HepG2 (cell line): ENCODE data around the gene UBXN1. TPM values are rescaled to one million over a fixed set of nuclear protein-coding genes. Genes with fewer than 3 reads are reported as not detected.
A peak's percentile ranks its signal among the peaks of the same experiment; 100 is the strongest.

Source experiments
- HCFC1 ChIP-seq: fragments of 150-350 bp; IDR thresholded peaks from 2 replicates; pipeline ENCODE4 v1.6.1; 2014; ENCODE audit warnings: low read depth, low read length
- IKZF4 ChIP-seq: sonication (generic); formaldehyde crosslinking; IDR thresholded peaks from 2 replicates; pipeline ENCODE4 v1.5.1; 2020; ENCODE audit warnings: borderline replicate concordance, mild to moderate bottlenecking, low read depth, missing genetic modification reagents; ENCODE audit errors: not compliant biosample characterization
- KLF15 ChIP-seq: sonication (generic); formaldehyde crosslinking; IDR thresholded peaks from 2 replicates; pipeline ENCODE4 v1.8.1; 2023; ENCODE audit warnings: borderline replicate concordance, mild to moderate bottlenecking, inconsistent platforms, missing genetic modification reagents, mixed read lengths
- MAFG ChIP-seq: sonication (generic); formaldehyde crosslinking; IDR thresholded peaks from 2 replicates; pipeline ENCODE4 v1.5.1; 2020; ENCODE audit warnings: mild to moderate bottlenecking, missing genetic modification reagents
- NPAS2 ChIP-seq: sonication (generic); formaldehyde crosslinking; IDR thresholded peaks from 2 replicates; pipeline ENCODE4 v1.8.0; 2022; ENCODE audit warnings: mild to moderate bottlenecking, missing genetic modification reagents, borderline replicate concordance
- NRL ChIP-seq: sonication (generic); formaldehyde crosslinking; IDR thresholded peaks from 2 replicates; pipeline ENCODE4 v1.5.0; 2020; ENCODE audit warnings: missing genetic modification reagents, mild to moderate bottlenecking, moderate library complexity, borderline replicate concordance
- RARG ChIP-seq: sonication (generic); formaldehyde crosslinking; IDR thresholded peaks from 2 replicates; pipeline ENCODE4 v1.4.0; 2020; ENCODE audit warnings: low read depth, mild to moderate bottlenecking, missing genetic modification reagents
- SMC3 ChIP-seq: IDR thresholded peaks from 2 replicates; pipeline ENCODE4 v1.6.1; 2011; ENCODE audit warnings: low read length, improper control_type of control experiment
- U2AF2 ChIP-seq: fragments of 200-400 bp; formaldehyde crosslinking; IDR thresholded peaks from 2 replicates; pipeline ENCODE4 v1.6.1; 2017; ENCODE audit warnings: low read depth, mild to moderate bottlenecking, low read length
- ZNF557 ChIP-seq: sonication (generic); formaldehyde crosslinking; IDR thresholded peaks from 2 replicates; pipeline ENCODE4 v1.4.0; 2020; ENCODE audit warnings: missing genetic modification reagents
- ZNF782 ChIP-seq: sonication (generic); formaldehyde crosslinking; IDR thresholded peaks from 2 replicates; pipeline ENCODE4 v1.4.0; 2020; ENCODE audit warnings: missing genetic modification reagents, mild to moderate bottlenecking, borderline replicate concordance
- ZSCAN31 ChIP-seq: sonication (generic); formaldehyde crosslinking; IDR thresholded peaks from 2 replicates; pipeline ENCODE4 v1.5.0; 2020; ENCODE audit warnings: low read depth, mild to moderate bottlenecking, missing genetic modification reagents
- polyA plus RNA-seq, 8 experiments: library from polyadenylated mRNA; depleted of rRNA in 3 of 8; stranded (reverse) in 7 of 8; unstranded in 1 of 8; fragments of >200 nt; fragmentation: Illumina TruSeq in 4 of 8; extraction: Trizol in 4 of 8; gene quantifications; 2 replicates each; pipeline versions ENCODE4 v1.2.1 to v1.2.3, GENCODE V29; 2011 to 2016; ENCODE audit warnings: low read depth in 4 of 8, missing spikeins in 1 of 8, mixed read lengths in 1 of 8; ENCODE audit not compliant: insufficient read depth in 1 of 8
- total RNA-seq, 5 experiments: library from RNA; depleted of rRNA; stranded (reverse); fragments of >200 nt; fragmentation: Illumina TruSeq; extraction: Trizol; gene quantifications; 2 replicates each; pipeline ENCODE4 v1.2.3, GENCODE V29; 2016; ENCODE audit warnings: low read depth in 1 of 5
- TF ChIP-seq, protein P1 (sequence below): sonication (generic); formaldehyde crosslinking; conservative IDR thresholded peaks from 2 replicates; pipeline ENCODE4 v1.8.0; 2022; ENCODE audit warnings: low read depth, missing genetic modification reagents
- TF ChIP-seq, protein P2 (sequence below): sonication (generic); formaldehyde crosslinking; IDR thresholded peaks from 2 replicates; pipeline ENCODE4 v1.5.0; 2020; ENCODE audit warnings: missing genetic modification reagents, mild to moderate bottlenecking, borderline replicate concordance
- TF ChIP-seq, protein P3 (sequence below): sonication (generic); formaldehyde crosslinking; IDR thresholded peaks from 2 replicates; pipeline ENCODE4 v1.5.0; 2020; ENCODE audit warnings: missing genetic modification reagents
- TF ChIP-seq, protein P4 (sequence below): sonication (generic); formaldehyde crosslinking; IDR thresholded peaks from 2 replicates; pipeline ENCODE4 v1.4.0; 2020; ENCODE audit warnings: mild to moderate bottlenecking, missing genetic modification reagents
- TF ChIP-seq, protein P5 (sequence below): sonication (generic); formaldehyde crosslinking; conservative IDR thresholded peaks from 2 replicates; pipeline ENCODE4 v1.4.0; 2020; ENCODE audit warnings: missing genetic modification reagents

The UBXN1 gene
- total and polyA plus RNA-seq, 2 of the 13 experiments (the other 11 are each of a cell fraction or from before 2014, with no cell fraction given): 47.5 to 52.4 TPM

DNA sequence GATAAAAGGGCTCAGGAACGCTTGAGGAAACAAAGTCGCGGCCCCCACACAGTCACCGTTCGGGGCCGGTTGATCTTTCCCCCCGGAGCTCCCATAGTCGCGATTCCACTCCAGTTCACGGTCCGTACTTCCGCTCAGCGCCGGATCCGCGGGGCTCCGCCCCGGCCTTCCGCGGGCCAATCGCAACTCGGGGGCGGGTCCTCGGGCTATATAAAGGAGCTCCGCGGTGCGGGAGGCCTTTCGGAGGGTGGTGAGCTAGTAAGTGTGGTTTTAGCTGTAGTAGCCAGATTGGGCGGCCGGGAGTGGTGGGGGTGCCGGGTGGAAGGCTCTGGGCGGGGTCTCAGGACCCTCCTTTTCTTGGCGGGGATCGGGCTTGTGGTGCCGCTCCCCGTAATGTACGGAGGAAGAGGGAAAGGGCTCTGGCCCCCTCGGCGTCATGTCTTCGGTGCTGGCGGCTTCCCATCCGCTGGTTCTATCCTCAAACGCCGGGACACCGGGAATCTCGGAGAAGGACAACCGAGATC, 13.7 kb downstream of the UBXN1 start, which contains the start of the genes C11orf98 and CSKMT (continued):
- TF ChIP-seq HCFC1: no peak; the same call in 1 of the 2 replicates
- TF ChIP-seq, protein P1, sequence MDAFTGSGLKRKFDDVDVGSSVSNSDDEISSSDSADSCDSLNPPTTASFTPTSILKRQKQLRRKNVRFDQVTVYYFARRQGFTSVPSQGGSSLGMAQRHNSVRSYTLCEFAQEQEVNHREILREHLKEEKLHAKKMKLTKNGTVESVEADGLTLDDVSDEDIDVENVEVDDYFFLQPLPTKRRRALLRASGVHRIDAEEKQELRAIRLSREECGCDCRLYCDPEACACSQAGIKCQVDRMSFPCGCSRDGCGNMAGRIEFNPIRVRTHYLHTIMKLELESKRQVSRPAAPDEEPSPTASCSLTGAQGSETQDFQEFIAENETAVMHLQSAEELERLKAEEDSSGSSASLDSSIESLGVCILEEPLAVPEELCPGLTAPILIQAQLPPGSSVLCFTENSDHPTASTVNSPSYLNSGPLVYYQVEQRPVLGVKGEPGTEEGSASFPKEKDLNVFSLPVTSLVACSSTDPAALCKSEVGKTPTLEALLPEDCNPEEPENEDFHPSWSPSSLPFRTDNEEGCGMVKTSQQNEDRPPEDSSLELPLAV: no peak
- TF ChIP-seq ZSCAN31: 0 out of 2 replicates have a peak, but pooled peaks have one; percentile 69
- TF ChIP-seq, protein P2, sequence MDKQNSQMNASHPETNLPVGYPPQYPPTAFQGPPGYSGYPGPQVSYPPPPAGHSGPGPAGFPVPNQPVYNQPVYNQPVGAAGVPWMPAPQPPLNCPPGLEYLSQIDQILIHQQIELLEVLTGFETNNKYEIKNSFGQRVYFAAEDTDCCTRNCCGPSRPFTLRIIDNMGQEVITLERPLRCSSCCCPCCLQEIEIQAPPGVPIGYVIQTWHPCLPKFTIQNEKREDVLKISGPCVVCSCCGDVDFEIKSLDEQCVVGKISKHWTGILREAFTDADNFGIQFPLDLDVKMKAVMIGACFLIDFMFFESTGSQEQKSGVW (CRISPR knock-in tag): no peak
- TF ChIP-seq, protein P3, sequence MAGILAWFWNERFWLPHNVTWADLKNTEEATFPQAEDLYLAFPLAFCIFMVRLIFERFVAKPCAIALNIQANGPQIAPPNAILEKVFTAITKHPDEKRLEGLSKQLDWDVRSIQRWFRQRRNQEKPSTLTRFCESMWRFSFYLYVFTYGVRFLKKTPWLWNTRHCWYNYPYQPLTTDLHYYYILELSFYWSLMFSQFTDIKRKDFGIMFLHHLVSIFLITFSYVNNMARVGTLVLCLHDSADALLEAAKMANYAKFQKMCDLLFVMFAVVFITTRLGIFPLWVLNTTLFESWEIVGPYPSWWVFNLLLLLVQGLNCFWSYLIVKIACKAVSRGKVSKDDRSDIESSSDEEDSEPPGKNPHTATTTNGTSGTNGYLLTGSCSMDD (CRISPR knock-in tag): no peak
- no peak for TF ChIP-seq RARG (CRISPR knock-in tag)
- TF ChIP-seq U2AF2: no peak
- TF ChIP-seq ZNF557 (CRISPR knock-in tag): 0 out of 2 replicates have a peak, but pooled peaks have one; percentile 12
- TF ChIP-seq NPAS2 (CRISPR knock-in tag): no peak
- TF ChIP-seq, protein P4, sequence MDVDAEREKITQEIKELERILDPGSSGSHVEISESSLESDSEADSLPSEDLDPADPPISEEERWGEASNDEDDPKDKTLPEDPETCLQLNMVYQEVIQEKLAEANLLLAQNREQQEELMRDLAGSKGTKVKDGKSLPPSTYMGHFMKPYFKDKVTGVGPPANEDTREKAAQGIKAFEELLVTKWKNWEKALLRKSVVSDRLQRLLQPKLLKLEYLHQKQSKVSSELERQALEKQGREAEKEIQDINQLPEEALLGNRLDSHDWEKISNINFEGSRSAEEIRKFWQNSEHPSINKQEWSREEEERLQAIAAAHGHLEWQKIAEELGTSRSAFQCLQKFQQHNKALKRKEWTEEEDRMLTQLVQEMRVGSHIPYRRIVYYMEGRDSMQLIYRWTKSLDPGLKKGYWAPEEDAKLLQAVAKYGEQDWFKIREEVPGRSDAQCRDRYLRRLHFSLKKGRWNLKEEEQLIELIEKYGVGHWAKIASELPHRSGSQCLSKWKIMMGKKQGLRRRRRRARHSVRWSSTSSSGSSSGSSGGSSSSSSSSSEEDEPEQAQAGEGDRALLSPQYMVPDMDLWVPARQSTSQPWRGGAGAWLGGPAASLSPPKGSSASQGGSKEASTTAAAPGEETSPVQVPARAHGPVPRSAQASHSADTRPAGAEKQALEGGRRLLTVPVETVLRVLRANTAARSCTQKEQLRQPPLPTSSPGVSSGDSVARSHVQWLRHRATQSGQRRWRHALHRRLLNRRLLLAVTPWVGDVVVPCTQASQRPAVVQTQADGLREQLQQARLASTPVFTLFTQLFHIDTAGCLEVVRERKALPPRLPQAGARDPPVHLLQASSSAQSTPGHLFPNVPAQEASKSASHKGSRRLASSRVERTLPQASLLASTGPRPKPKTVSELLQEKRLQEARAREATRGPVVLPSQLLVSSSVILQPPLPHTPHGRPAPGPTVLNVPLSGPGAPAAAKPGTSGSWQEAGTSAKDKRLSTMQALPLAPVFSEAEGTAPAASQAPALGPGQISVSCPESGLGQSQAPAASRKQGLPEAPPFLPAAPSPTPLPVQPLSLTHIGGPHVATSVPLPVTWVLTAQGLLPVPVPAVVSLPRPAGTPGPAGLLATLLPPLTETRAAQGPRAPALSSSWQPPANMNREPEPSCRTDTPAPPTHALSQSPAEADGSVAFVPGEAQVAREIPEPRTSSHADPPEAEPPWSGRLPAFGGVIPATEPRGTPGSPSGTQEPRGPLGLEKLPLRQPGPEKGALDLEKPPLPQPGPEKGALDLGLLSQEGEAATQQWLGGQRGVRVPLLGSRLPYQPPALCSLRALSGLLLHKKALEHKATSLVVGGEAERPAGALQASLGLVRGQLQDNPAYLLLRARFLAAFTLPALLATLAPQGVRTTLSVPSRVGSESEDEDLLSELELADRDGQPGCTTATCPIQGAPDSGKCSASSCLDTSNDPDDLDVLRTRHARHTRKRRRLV (CRISPR knock-in tag): peak; percentile 84
- no peak for TF ChIP-seq SMC3
- TF ChIP-seq KLF15 (CRISPR knock-in tag): peak; percentile 80; the same call in 1 of the 2 replicates
- TF ChIP-seq NRL: peak; percentile 52; the same call in 1 of the 2 replicates
- TF ChIP-seq IKZF4 (CRISPR knock-in tag): no peak
- TF ChIP-seq ZNF782: peak; percentile 69; the same call in 1 of the 2 replicates
- no peak for TF ChIP-seq MAFG (CRISPR knock-in tag)
- TF ChIP-seq, protein P5, sequence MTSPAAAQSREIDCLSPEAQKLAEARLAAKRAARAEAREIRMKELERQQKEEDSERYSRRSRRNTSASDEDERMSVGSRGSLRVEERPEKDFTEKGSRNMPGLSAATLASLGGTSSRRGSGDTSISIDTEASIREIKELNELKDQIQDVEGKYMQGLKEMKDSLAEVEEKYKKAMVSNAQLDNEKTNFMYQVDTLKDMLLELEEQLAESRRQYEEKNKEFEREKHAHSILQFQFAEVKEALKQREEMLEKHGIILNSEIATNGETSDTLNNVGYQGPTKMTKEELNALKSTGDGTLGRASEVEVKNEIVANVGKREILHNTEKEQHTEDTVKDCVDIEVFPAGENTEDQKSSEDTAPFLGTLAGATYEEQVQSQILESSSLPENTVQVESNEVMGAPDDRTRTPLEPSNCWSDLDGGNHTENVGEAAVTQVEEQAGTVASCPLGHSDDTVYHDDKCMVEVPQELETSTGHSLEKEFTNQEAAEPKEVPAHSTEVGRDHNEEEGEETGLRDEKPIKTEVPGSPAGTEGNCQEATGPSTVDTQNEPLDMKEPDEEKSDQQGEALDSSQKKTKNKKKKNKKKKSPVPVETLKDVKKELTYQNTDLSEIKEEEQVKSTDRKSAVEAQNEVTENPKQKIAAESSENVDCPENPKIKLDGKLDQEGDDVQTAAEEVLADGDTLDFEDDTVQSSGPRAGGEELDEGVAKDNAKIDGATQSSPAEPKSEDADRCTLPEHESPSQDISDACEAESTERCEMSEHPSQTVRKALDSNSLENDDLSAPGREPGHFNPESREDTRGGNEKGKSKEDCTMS (CRISPR knock-in tag): no peak
